Fibroblast of villous mesenchyme (primary cell): Measurements from ENCODE around the gene ANXA6. TPM values are rescaled to one million over a fixed set of nuclear protein-coding genes. Genes with fewer than 3 reads are reported as not detected.
"Not testable (repeated sequence)": the region's sequence is repeated elsewhere in the genome, so short reads cannot be mapped to it uniquely, and the experiment has no call there.

ENCODE experiments used
- DNase-seq: peaks from one replicate; pipeline ENCODE4 v3.0.0-alpha.2; 2010; ENCODE audit warnings: low read depth
- H3K4me3 ChIP-seq: 2 replicates; pipeline ENCODE4 v1.5.1; 2011; ENCODE audit warnings: low read depth, mild to moderate bottlenecking, low read length
- total RNA-seq: library from RNA; depleted of rRNA; stranded (reverse); fragments of >200 nt; gene quantifications from 2 replicates; pipeline ENCODE4 v1.2.3, GENCODE V29; 2012
- TF ChIP-seq, protein P1 (sequence below): IDR thresholded peaks from 2 replicates; pipeline ENCODE4 v1.5.1; 2012; ENCODE audit warnings: low read depth, mild to moderate bottlenecking, low read length; ENCODE audit not compliant: insufficient read depth

ANXA6 gene
- total RNA-seq, 1 donor: 537 TPM

DNA sequence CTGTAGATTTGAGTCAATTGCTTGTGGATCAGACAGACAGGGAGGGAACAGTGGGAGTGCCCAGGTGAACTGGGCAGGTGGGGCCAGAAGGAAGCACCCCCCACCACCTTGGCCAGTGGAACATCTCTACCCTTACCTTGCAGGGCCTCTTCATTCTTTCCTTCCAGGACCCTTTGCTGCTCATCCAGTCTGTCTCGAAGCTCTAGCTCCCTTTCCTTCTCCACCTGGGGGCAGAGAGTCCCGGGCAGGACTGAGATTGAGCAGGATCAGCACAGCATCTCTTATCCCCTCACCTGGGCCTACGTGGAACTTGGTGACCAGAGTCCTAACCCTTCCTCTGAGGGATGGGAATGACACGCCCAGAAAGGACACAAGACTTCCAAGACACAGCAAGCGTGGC, 41.3 kb upstream of the ANXA6 start:
- TF ChIP-seq, protein P1, sequence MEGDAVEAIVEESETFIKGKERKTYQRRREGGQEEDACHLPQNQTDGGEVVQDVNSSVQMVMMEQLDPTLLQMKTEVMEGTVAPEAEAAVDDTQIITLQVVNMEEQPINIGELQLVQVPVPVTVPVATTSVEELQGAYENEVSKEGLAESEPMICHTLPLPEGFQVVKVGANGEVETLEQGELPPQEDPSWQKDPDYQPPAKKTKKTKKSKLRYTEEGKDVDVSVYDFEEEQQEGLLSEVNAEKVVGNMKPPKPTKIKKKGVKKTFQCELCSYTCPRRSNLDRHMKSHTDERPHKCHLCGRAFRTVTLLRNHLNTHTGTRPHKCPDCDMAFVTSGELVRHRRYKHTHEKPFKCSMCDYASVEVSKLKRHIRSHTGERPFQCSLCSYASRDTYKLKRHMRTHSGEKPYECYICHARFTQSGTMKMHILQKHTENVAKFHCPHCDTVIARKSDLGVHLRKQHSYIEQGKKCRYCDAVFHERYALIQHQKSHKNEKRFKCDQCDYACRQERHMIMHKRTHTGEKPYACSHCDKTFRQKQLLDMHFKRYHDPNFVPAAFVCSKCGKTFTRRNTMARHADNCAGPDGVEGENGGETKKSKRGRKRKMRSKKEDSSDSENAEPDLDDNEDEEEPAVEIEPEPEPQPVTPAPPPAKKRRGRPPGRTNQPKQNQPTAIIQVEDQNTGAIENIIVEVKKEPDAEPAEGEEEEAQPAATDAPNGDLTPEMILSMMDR: no peak
- DNase-seq: no peak
- no peak overlapping the region for H3K4me3 ChIP-seq

DNA sequence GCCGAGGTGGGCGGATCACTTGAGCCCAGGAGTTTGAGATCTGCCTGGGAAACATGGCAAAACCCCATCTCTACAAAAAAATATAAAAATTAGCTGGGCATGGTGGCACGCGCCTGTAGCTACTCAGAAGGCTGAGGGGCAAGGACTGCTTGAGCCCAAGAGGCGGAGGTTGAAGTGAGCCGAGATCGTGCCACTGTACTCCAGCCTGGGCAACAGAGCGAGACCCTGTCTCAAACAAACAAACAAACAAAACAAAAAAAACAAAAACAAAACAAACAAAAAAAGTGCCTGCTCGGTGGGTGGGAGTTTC, 39.7 kb upstream of the ANXA6 start:
- DNase-seq, H3K4me3 ChIP-seq: not testable (repeated sequence)

DNA sequence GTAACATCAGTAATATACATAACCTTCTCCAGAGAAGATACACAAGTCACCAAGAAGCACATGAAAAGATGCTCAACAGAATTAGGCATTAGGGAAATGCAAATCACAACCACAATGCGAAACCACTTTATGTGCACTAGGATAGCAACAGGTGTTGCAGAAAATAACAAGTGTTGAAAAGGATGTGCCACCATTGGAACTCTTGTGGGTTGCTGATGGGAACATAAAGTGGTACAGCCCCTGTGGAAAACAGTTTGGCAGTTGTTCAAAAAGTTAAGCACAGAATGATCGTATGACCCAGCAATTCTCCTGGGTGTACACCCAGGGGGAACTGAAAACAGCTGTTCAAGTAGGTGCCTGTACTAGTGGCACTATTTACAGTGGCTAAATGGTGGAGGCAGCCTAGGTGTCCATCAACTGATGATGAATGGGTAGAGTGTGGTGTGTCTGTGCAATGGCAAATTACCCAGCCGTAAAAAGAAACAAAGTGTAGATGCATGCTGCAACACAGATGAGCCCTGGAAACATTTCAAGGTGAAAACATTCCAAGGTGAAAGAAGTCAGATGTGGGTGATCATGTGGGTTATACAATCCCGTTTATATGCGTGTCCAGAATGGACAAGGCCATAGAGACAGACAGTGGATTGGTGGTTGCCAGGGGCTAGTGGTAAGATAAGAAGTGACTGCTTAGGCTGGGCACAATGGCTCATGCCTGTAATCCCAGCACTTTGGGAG, 39.1 kb upstream of the ANXA6 start:
- TF ChIP-seq, protein P1: no peak
- no peak for DNase-seq
- no peak overlapping the region for H3K4me3 ChIP-seq

DNA sequence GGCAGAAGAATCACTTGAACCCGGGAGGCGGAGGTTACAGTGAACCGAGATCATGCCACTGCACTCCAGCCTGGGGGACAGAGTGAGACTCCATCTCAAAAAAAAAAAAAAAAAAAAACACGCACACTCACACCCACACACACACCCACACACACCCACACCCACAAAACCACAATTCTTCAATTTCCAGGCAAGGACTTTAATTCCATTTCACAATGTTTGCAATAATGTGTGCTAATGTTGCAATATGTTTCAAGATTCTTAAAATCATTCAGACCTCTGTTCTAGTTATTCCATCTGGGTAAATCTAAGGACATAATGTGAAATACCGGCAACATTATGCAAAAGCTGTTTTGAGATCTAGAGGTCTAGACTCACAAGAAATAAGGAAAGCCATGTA, 38.0 kb upstream of the ANXA6 start:
- DNase-seq: peak; percentile 83
- TF ChIP-seq, protein P1: no peak
- H3K4me3 ChIP-seq: no peak overlapping the region

DNA sequence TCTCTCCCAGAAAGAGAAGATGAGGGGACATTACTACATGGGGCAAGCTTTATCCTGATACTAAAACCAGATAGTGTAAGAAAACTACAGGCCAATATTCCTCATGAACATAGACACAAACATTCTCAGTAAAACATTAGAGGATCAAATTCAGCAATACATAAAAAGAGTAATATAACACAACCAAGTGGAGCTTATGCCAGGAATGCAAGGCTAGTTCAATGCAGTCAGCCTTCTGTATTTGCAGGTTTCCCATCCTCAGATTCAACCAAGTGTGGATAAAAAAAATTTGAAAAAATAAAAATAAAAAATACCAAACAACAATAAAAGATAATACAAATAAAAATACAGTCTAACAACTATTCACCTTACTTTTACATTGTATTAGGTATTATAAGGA, 35.0 kb upstream of the ANXA6 start:
- H3K4me3 ChIP-seq: no peak overlapping the region
- no peak for DNase-seq
- TF ChIP-seq, protein P1: no peak

DNA sequence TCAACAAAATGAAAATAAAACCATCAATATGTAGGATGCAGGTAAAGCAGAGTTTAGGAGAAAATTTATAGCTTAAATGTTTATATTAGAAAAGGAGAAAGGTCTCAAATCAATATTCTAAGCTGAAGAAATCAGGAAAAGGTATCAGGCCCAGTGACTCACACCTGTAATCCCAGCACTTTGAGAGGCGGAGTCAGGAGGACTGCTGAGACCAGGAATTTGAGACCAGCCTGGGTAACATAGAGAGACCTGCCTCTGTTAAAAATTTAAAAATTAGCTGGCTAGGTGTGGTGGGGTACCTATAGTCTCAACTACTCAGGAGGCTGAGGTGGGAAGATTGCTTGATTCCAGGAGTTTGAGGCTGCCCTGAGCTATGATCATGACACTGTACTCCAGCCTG, 34.1 kb upstream of the ANXA6 start:
- no peak for DNase-seq
- H3K4me3 ChIP-seq: no peak overlapping the region
- TF ChIP-seq, protein P1: no peak

DNA sequence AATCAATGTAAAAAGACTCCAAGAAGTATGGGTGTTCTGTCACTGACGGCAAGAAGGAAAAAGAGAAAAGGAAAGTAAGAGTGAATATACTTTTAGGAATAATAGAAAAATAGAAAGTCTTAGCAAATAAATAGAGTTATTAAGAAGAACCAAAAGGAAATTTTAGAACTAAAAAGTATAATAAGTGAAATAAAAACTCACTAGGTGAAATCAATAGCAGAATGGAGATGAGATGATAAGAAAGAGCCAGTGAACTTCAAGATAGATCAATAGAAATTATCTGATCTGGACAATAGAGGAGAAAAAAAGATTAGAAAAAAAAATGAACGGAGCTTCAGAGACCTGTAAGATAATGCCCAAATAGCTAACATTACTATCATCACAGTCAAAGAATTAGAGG, 31.6 kb upstream of the ANXA6 start:
- TF ChIP-seq, protein P1: no peak
- no peak overlapping the region for H3K4me3 ChIP-seq
- DNase-seq: no peak
